LNCAP (cell line): ENCODE measurements around the gene RAB11A.
A peak's percentile ranks its signal among the peaks of the same experiment; 100 is the strongest.

ENCODE experiments used
- TF ChIP-seq, protein P1 (sequence below): fragments of 450-650 bp; IDR thresholded peaks from 2 replicates; pipeline ENCODE4 v1.5.1; 2017; ENCODE audit warnings: mild to moderate bottlenecking

Gene RAB11A

GRCh38 chr15:65828585-65828984 is 40.7 kb upstream of the RAB11A start:
- TF ChIP-seq, protein P1, sequence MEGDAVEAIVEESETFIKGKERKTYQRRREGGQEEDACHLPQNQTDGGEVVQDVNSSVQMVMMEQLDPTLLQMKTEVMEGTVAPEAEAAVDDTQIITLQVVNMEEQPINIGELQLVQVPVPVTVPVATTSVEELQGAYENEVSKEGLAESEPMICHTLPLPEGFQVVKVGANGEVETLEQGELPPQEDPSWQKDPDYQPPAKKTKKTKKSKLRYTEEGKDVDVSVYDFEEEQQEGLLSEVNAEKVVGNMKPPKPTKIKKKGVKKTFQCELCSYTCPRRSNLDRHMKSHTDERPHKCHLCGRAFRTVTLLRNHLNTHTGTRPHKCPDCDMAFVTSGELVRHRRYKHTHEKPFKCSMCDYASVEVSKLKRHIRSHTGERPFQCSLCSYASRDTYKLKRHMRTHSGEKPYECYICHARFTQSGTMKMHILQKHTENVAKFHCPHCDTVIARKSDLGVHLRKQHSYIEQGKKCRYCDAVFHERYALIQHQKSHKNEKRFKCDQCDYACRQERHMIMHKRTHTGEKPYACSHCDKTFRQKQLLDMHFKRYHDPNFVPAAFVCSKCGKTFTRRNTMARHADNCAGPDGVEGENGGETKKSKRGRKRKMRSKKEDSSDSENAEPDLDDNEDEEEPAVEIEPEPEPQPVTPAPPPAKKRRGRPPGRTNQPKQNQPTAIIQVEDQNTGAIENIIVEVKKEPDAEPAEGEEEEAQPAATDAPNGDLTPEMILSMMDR, result no peak

GRCh38 chr15:65829130-65829764 is 40.0 kb upstream of the RAB11A start:
- TF ChIP-seq, protein P1, result peak; percentile 65

GRCh38 chr15:65832549-65833364 is 36.5 kb upstream of the RAB11A start:
- TF ChIP-seq, protein P1, result no peak; the same call in 1 of the 2 replicates

- TF ChIP-seq, protein P1, result no peak
Observed at GRCh38 chr15:65833501-65834205, 35.6 kb upstream of the RAB11A start.

- TF ChIP-seq, protein P1, result no peak
Observed at GRCh38 chr15:65834603-65835282, 34.5 kb upstream of the RAB11A start.

DNA sequence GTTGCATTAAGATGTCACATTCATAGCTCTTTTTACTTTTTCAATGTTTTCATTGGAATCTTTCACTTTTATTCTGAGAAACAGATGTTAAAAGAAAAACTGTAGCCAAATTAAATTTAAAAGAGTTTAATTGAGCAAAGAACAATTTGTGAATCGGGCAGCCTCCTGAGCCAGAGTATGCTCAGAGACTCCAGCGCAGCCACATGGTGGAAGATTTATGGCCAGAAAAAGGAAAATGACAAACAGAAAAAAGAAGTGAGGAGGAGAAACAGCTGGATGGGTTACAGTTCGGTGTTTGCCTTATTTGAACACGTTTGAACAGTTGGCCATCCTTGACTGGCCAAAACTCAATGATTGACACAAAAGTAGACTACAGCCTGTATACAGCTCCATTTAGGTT is 33.8 kb upstream of the RAB11A start:
- TF ChIP-seq, protein P1, result no peak

- TF ChIP-seq, protein P1, result peak; percentile 26; the same call in 1 of the 2 replicates
Observed at GRCh38 chr15:65836665-65837064, 32.6 kb upstream of the RAB11A start.
